Mucosa of stomach (tissue), 1 donor: Measurements from ENCODE around the gene GRK4.
"Not testable (repeated sequence)": the region's sequence is repeated elsewhere in the genome, so short reads cannot be mapped to it uniquely, and the experiment has no call there.

Experiments
- H3K27me3 ChIP-seq: one replicate; pipeline ENCODE4 v1.7.0; 2013; ENCODE audit warnings: mild to moderate bottlenecking, low read length; ENCODE audit not compliant: control insufficient read depth, insufficient read depth
- H3K36me3 ChIP-seq: one replicate; pipeline ENCODE4 v1.7.0; 2013; ENCODE audit warnings: low read length; ENCODE audit not compliant: control insufficient read depth, insufficient read depth
- H3K4me1 ChIP-seq: one replicate; pipeline ENCODE4 v1.7.0; 2013; ENCODE audit warnings: mild to moderate bottlenecking, low read length; ENCODE audit not compliant: control insufficient read depth, insufficient read depth
- H3K4me3 ChIP-seq: one replicate; pipeline ENCODE4 v1.7.0; 2013; ENCODE audit warnings: low read length
- H3K9ac ChIP-seq: one replicate; pipeline ENCODE4 v1.7.0; 2013; ENCODE audit warnings: mild to moderate bottlenecking, low read length, moderate library complexity
- H3K9me3 ChIP-seq: one replicate; pipeline ENCODE4 v1.7.0; 2013; ENCODE audit warnings: mild to moderate bottlenecking, low read length, moderate library complexity; ENCODE audit not compliant: control insufficient read depth
- donor health status: Pancreatic carcinoma.

The GRK4 gene

DNA sequence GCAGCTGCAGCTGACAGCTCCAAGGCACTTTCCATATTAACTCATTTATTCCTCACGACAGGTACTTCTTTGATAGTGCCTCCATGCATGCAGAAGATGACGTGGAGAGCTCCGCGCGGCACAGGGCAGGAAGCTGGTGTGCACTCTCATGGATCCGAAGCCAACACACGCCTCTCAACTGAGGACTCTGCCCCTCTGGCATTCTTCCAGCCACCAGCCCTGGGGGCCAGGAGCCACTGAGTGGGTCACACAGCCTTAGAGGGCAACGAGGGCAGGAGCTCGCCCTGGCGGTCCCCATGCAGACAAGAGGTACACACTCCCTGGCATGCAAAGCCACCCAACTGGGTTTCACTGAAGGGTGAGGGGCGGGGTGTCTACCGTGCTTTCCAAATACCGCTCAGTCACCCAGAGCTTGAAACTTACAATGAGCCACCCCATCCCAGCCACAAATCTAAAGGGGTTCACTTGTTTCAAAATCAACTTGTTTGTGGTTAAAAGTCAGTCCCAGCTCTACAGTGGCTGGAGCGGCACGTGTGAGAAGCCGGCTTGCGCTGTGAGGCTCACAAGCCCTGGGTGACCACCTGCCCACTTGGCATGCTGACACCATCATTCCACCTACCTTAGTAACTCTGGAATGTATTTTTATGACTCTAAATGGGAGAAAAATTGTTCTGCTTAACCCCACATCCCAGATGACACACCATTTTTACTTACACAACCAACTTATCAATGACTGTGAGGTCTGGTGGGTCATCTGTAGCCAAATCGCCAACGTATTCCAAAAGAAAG is 16.4 kb upstream of the GRK4 start:
- H3K36me3 ChIP-seq, result peaks cover 14% of the 10 kb centered on the region
- no peaks in the 10 kb centered on the region for H3K27me3 ChIP-seq
- no peaks in the 10 kb centered on the region for H3K9me3 ChIP-seq
- H3K4me1 ChIP-seq, result peaks cover 15% of the 10 kb centered on the region
- H3K4me3 ChIP-seq, result no peak overlapping the region
- H3K9ac ChIP-seq, result no peak overlapping the region

DNA sequence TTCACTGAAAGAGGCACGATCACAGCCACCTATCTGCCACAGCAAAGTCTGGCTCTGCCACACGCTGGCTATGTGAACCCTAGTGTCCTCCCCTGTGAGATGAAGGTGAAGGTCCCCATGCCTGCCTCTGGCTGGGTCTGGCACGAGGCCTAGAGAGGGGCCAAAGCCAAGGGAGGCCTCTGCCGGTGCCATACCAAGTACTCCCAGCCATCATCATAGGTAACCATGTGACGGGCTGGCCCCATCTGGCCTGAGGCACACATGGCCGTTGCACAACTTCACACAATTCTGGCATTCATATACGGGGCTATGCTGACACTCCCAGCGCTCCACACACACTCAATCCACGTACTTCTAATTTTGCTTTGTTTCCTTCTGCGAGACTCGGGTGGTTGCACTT is 15.4 kb upstream of the GRK4 start:
- H3K27me3 ChIP-seq, result no peaks in the 10 kb centered on the region
- peaks cover 6% of the 10 kb centered on the region for H3K4me1 ChIP-seq
- no peak overlapping the region for H3K4me3 ChIP-seq
- no peak overlapping the region for H3K9ac ChIP-seq
- H3K9me3 ChIP-seq, result no peaks in the 10 kb centered on the region
- H3K36me3 ChIP-seq, result peaks cover 14% of the 10 kb centered on the region

DNA sequence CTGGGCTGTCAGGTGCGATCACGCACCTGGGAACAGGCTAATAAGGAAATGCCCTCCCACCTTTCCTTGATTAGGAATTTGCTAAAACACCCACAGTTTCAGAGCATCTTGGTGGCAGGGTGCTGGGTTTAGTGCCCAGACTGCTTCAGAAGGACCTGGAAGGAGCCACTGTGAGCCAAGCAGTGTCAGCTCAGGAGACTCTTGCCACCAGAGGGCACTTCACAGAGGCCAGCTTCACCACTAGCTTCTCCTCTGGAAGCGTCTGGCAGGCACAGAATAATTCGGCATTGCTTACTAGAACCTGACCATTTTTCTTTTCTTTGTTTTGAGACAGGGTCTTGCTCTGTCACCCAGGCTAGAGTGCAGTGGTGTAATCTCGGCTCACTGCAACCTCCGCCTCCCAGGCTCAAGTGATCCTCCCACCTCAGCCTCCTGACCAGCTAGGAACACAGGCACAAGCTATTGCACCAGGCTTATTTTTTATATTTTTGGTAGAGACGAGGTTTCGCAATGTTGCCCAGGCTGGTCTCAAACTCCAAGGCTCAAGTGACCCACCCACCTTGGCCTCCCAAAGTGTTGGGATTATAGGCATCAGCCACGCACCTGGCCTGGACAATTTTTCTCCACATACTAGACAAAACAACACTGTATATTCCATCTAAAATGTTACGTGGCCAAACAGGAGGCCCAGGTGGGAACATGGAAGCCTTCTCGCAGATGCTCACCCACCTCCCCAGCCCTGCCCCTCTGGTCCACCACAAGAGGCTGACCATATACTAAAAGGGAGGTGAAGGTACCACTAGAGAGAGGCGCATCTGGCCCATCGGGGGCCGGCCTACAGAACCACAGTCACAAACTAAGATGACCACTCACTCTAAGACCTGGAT is 14.2 kb upstream of the GRK4 start:
- no peaks in the 10 kb centered on the region for H3K27me3 ChIP-seq
- H3K4me3 ChIP-seq, result no peak overlapping the region
- H3K4me1 ChIP-seq, result no peaks in the 10 kb centered on the region
- no peak overlapping the region for H3K9ac ChIP-seq
- no peaks in the 10 kb centered on the region for H3K9me3 ChIP-seq
- peaks cover 14% of the 10 kb centered on the region for H3K36me3 ChIP-seq

DNA sequence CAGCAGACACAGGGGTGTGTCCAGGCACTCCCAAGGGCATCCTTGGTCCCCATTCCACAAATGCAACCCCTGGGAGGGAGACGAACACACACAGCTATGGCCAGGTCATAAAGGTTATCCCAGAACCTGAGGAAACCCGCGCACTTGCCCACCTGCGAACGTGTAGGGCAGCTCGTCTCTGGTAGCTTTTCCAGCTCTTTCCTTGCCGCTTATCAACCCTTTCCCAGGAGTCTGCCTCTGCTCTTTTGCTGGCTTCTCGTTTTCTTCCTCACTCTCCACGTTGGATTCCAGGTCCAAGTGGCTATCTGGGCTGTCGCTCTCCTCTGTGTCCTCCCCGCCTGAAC is 13.6 kb upstream of the GRK4 start:
- Histone ChIP-seq H3K27me3 (no peaks in the 10 kb centered on the region), H3K9me3 (no peaks in the 10 kb centered on the region), H3K9ac (no peak overlapping the region), H3K4me3 (no peak overlapping the region), H3K4me1 (no peaks in the 10 kb centered on the region), H3K36me3 (peaks cover 14% of the 10 kb centered on the region)

GRCh38 chr4:2950221-2950989 is 13.0 kb upstream of the GRK4 start:
- no peaks in the 10 kb centered on the region for H3K27me3 ChIP-seq
- H3K36me3 ChIP-seq, result peaks cover 14% of the 10 kb centered on the region
- H3K4me1 ChIP-seq, result no peaks in the 10 kb centered on the region
- no peak overlapping the region for H3K4me3 ChIP-seq
- H3K9ac ChIP-seq, result no peak overlapping the region
- H3K9me3 ChIP-seq, result no peaks in the 10 kb centered on the region

DNA sequence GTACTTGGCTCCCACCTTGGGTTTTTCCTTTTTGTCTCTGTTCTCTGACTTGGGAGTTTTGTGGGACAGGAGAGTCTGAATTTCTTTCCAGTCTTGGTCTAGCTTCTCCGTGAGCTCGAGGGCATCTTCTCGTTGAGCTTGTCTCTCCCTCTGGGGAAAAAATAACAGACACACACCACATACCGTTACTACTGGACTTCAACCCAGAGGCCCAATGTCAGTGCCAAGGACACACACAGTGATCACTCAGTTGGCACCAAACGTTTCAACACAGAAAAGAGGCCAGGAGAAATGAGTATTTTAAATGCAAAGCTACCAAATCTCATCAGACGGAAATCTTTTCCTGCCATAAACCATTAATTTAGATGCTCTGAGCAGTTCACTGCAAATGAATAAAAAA is 9.9 kb upstream of the GRK4 start:
- Histone ChIP-seq H3K4me3 (no peak overlapping the region), H3K4me1 (no peaks in the 10 kb centered on the region), H3K36me3 (peaks cover 11% of the 10 kb centered on the region), H3K9ac (no peak overlapping the region), H3K27me3 (no peaks in the 10 kb centered on the region), H3K9me3 (no peaks in the 10 kb centered on the region)

DNA sequence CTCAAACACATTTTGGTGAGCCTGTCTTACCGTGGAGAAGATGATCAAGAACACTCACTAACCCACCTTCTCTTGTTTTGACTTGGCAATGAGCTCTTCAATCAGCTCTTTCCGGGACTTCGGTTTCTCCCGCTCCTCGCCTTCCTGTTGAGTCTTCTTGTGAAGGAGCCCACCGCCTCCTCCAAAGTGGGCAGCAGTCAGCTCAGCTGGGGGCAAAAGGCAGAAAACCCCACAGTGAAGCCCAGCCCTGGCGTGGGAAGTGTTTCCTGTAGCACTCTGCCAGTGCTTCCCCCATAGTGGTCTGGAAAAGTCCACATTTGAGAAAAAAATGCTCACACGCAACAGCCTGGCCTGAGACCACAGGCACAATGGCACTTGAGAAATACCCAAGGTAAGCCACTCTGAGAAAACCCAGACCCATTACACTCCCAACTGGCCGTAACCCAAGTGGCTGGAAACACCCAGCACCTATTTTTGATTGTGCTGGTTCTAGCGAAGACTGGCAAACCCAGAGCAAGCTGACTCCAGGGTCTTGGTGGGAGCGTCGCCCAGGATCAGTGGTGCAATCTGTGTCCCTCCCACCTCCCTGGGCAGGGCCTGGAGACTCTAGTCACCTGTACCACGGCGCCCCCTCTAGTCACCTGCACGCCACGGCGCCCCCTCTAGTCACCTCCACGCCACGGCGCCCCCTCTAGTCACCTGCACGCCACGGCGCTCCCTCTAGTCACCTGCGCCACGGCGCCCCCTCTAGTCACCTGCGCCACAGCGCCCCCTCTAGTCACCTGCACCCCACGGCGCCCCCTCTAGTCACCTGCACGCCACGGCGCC is 8.8 kb upstream of the GRK4 start:
- Histone ChIP-seq H3K4me3 (no peak overlapping the region), H3K9me3 (no peaks in the 10 kb centered on the region), H3K36me3 (peaks cover 8% of the 10 kb centered on the region), H3K27me3 (no peaks in the 10 kb centered on the region), H3K4me1 (no peaks in the 10 kb centered on the region), H3K9ac (no peak overlapping the region)

DNA sequence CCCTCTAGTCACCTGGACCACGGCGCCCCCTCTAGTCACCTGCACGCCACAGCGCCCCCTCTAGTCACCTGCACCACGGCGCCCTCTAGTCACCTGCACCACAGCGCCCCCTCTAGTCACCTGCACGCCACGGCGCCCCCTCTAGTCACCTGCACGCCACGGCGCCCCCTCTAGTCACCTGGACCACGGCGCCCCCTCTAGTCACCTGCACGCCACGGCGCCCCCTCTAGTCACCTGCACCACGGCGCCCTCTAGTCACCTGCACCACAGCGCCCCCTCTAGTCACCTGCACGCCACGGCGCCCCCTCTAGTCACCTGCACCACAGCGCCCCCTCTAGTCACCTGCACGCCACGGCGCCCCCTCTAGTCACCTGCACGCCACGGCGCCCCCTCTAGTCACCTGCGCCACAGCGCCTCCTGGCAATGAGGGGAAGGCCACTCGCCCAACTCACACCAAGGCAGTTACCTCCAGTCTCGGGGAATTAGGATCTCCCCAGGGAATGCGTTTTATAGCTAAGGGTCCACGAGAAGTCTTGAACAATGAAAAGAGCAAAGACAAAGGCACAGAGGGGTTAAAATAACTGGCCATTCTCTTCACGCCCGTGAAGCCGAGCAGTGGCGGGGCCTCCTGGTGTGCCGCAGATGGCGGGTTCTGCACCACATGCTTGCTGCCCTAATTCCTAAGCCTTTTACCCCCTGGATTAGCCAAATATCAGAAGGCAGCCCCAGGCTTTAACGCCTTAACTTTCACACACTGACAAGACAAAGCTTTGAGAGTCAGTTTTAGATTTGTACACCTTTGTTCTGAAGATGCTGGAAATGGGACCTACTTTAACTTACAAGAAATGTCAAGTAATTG is 8.0 kb upstream of the GRK4 start:
- not testable (repeated sequence) for H3K36me3 ChIP-seq, H3K9me3 ChIP-seq, H3K27me3 ChIP-seq, H3K4me1 ChIP-seq, H3K9ac ChIP-seq, H3K4me3 ChIP-seq

GRCh38 chr4:2958446-2958845 is 4.9 kb upstream of the GRK4 start:
- H3K4me3 ChIP-seq, result no peak overlapping the region
- H3K27me3 ChIP-seq, result no peaks in the 10 kb centered on the region
- peaks cover 13% of the 10 kb centered on the region for H3K4me1 ChIP-seq
- H3K36me3 ChIP-seq, result peaks cover 4% of the 10 kb centered on the region
- no peak overlapping the region for H3K9ac ChIP-seq
- no peaks in the 10 kb centered on the region for H3K9me3 ChIP-seq

DNA sequence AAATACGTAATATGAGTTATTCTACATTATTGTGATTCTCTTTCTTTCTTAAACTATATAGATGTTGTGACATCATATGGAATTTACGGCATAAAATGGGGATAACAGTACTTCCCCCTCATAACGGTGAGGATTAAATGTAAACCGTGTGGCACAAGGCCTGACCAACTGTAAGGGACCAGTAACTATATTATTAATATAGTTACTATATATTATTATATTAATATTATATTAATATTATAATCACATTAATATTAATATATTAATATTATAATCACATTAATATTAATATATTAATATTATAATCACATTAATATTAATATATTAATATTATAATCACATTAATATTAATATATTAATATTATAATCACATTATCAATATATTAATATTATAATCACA is 2.9 kb upstream of the GRK4 start:
- not testable (repeated sequence) for H3K9ac ChIP-seq, H3K36me3 ChIP-seq, H3K4me3 ChIP-seq, H3K27me3 ChIP-seq, H3K9me3 ChIP-seq
- peaks cover 13% of the 10 kb centered on the region for H3K4me1 ChIP-seq

DNA sequence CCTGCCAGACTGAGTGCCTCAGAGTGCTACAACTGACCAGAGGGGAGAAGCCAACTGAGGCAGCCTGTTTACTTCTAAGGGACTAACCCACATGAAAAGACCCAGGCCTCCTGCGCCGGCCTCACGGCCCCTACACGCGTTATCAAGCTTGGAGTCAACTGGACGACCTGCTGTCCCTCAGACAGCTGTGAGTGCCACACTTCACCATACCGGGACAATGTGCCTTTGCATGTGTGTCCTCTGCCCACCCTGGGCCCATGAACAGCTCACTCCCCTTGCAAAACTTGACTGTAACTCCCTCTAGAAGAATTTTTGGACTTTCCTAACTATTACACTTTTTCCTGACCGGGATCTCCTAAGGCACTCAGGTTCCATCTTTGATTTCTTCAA is 2.0 kb upstream of the GRK4 start:
- no peak overlapping the region for H3K4me3 ChIP-seq

More for the DNA sequence above, 2.0 kb upstream of the GRK4 start:
- Histone ChIP-seq H3K9me3 (no peaks in the 10 kb centered on the region), H3K27me3 (no peaks in the 10 kb centered on the region), H3K4me1 (peaks cover 13% of the 10 kb centered on the region), H3K36me3 (no peaks in the 10 kb centered on the region), H3K9ac (peak overlapping the region; percentile 83)
